HepG2 (cell line): ENCODE results near the gene HOXD8. TPM values are rescaled to one million over a fixed set of nuclear protein-coding genes. Genes with fewer than 3 reads are reported as not detected.

Experiments used
- ATF6 ChIP-seq: sonication (generic); formaldehyde crosslinking; conservative IDR thresholded peaks from 2 replicates; pipeline ENCODE4 v1.4.0; 2020; ENCODE audit warnings: missing genetic modification reagents
- FOXA1 ChIP-seq, 2 experiments: fragments of 450-650 bp in 1 of 2; sonication (generic) in 1 of 2; formaldehyde crosslinking in 1 of 2; IDR thresholded peaks; 2 replicates each; pipeline versions ENCODE4 v1.4.0 to v1.6.1; 2016 to 2020; ENCODE audit warnings: missing genetic modification reagents in 1 of 2
- HOMEZ ChIP-seq: IDR thresholded peaks from 2 replicates; pipeline ENCODE4 v1.6.1; 2016; ENCODE audit warnings: low read depth
- KLF12 ChIP-seq: sonication (generic); formaldehyde crosslinking; IDR thresholded peaks from 2 replicates; pipeline ENCODE4 v1.4.0; 2020; ENCODE audit warnings: missing genetic modification reagents, borderline replicate concordance
- MATR3 ChIP-seq: sonication (generic); formaldehyde crosslinking; IDR thresholded peaks from 2 replicates; pipeline ENCODE4 v1.4.0; 2020; ENCODE audit warnings: missing genetic modification reagents
- RBAK ChIP-seq: sonication (generic); formaldehyde crosslinking; IDR thresholded peaks from 2 replicates; pipeline ENCODE4 v1.5.1; 2020; ENCODE audit warnings: mild to moderate bottlenecking, missing genetic modification reagents
- SAP130 ChIP-seq: IDR thresholded peaks from 2 replicates; pipeline ENCODE4 v1.6.1; 2016; ENCODE audit warnings: low read depth
- SRSF1 ChIP-seq: fragments of 200-400 bp; formaldehyde crosslinking; optimal IDR thresholded peaks from 2 replicates; pipeline ENCODE3; 2017; ENCODE audit warnings: mild to moderate bottlenecking, low read depth, low read length, moderate library complexity
- SYNCRIP ChIP-seq: fragments of 200-400 bp; formaldehyde crosslinking; IDR thresholded peaks from 2 replicates; pipeline ENCODE4 v1.6.1; 2018; ENCODE audit warnings: mild to moderate bottlenecking, low read depth, low read length; ENCODE audit not compliant: insufficient read depth
- TFDP1 ChIP-seq: IDR thresholded peaks from 2 replicates; pipeline ENCODE4 v1.6.1; 2016; ENCODE audit warnings: missing compliant biosample characterization, missing genetic modification reagents, borderline replicate concordance
- ZBTB37 ChIP-seq: sonication (generic); formaldehyde crosslinking; IDR thresholded peaks from 2 replicates; pipeline ENCODE4 v1.4.0; 2020; ENCODE audit warnings: mild to moderate bottlenecking, missing genetic modification reagents
- ZHX2 ChIP-seq, 2 experiments: sonication (generic) in 1 of 2; formaldehyde crosslinking in 1 of 2; IDR thresholded peaks; 2 replicates each; pipeline versions ENCODE4 v1.6.1 to v1.9.0; 2014 to 2022; ENCODE audit warnings: antibody characterized with exemption in 1 of 2, borderline replicate concordance in 1 of 2, inconsistent platforms in 1 of 2, low read depth in 1 of 2, missing genetic modification reagents in 1 of 2
- ZNF251 ChIP-seq: sonication (generic); formaldehyde crosslinking; IDR thresholded peaks from 2 replicates; pipeline ENCODE4 v1.9.0; 2021; ENCODE audit warnings: mild to moderate bottlenecking, missing genetic modification reagents
- ZNF292 ChIP-seq: sonication (generic); formaldehyde crosslinking; IDR thresholded peaks from 2 replicates; pipeline ENCODE4 v1.8.1; 2022; ENCODE audit warnings: mild to moderate bottlenecking, low read depth, missing genetic modification reagents, borderline replicate concordance
- ZNF331 ChIP-seq: sonication (generic); formaldehyde crosslinking; IDR thresholded peaks from 2 replicates; pipeline ENCODE4 v1.4.0; 2020; ENCODE audit warnings: missing genetic modification reagents
- ZNF703 ChIP-seq: sonication (generic); formaldehyde crosslinking; IDR thresholded peaks from 2 replicates; pipeline ENCODE4 v1.5.1; 2020; ENCODE audit warnings: missing genetic modification reagents, mild to moderate bottlenecking, moderate library complexity, borderline replicate concordance
- polyA plus RNA-seq, 8 experiments: library from polyadenylated mRNA; depleted of rRNA in 3 of 8; stranded (reverse) in 7 of 8; unstranded in 1 of 8; fragments of >200 nt; fragmentation: Illumina TruSeq in 4 of 8; extraction: Trizol in 4 of 8; gene quantifications; 2 replicates each; pipeline versions ENCODE4 v1.2.1 to v1.2.3, GENCODE V29; 2011 to 2016; ENCODE audit warnings: low read depth in 4 of 8, missing spikeins in 1 of 8, mixed read lengths in 1 of 8; ENCODE audit not compliant: insufficient read depth in 1 of 8
- total RNA-seq, 5 experiments: library from RNA; depleted of rRNA; stranded (reverse); fragments of >200 nt; fragmentation: Illumina TruSeq; extraction: Trizol; gene quantifications; 2 replicates each; pipeline ENCODE4 v1.2.3, GENCODE V29; 2016; ENCODE audit warnings: low read depth in 1 of 5

HOXD8 gene
- total and polyA plus RNA-seq, 2 of the 13 experiments (the other 11 are each of a cell fraction or from before 2014, with no cell fraction given): not detected

GRCh38 chr2:176096986-176097819 lies 32.3 kb upstream of the HOXD8 start (continued):
- no peak for TF ChIP-seq ZHX2 (IDR thresholded peaks at IDR 0.05; ENCODE audit: low read depth)
- TF ChIP-seq ZHX2 (CRISPR knock-in tag; IDR thresholded peaks at IDR 0.05; ENCODE audit: borderline replicate concordance): no peak
- TF ChIP-seq SYNCRIP: no peak
- no peak for TF ChIP-seq ZNF251 (CRISPR knock-in tag)
- TF ChIP-seq SAP130: no peak
- TF ChIP-seq TFDP1: peak; percentile 35; the same call in 1 of the 2 replicates
- peak; percentile 68 for TF ChIP-seq SRSF1
- no peak for TF ChIP-seq ATF6 (CRISPR knock-in tag)
- no peak for TF ChIP-seq MATR3
- no peak for TF ChIP-seq FOXA1 (IDR thresholded peaks at IDR 0.05)
- peak; percentile 81 for TF ChIP-seq FOXA1 (CRISPR knock-in tag; IDR thresholded peaks at IDR 0.05)
- TF ChIP-seq RBAK (CRISPR knock-in tag): no peak
- TF ChIP-seq HOMEZ (CRISPR knock-in tag): no peak
- TF ChIP-seq ZBTB37 (CRISPR knock-in tag): no peak
- no peak for TF ChIP-seq ZNF292 (CRISPR knock-in tag)
- TF ChIP-seq ZNF331 (CRISPR knock-in tag): no peak
- TF ChIP-seq ZNF703 (CRISPR knock-in tag): no peak
- no peak for TF ChIP-seq KLF12 (CRISPR knock-in tag)
